Fibroblast of pulmonary artery (primary cell): ENCODE data around the gene KIF17.

Experiments
- DNase-seq: peaks from one replicate; pipeline ENCODE4 v3.0.0-alpha.2; 2010; ENCODE audit warnings: low read depth
- H3K4me3 ChIP-seq: replicated peaks from 2 replicates; pipeline ENCODE4 v1.5.1; 2011; ENCODE audit warnings: low read depth, mild to moderate bottlenecking, control low read depth, low read length, moderate library complexity
- CTCF ChIP-seq: IDR thresholded peaks from 2 replicates; pipeline ENCODE4 v1.5.1; 2011; ENCODE audit warnings: mild to moderate bottlenecking, control low read depth, low read length, inconsistent platforms; ENCODE audit errors: missing control alignments

KIF17 gene

GRCh38 chr1:20698195-20698910 is 19.5 kb downstream of the KIF17 start:
- no peak overlapping the region for H3K4me3 ChIP-seq
- TF ChIP-seq CTCF = no peak
- DNase-seq = peak; percentile 43

GRCh38 chr1:20697563-20697962 is 20.2 kb downstream of the KIF17 start:
- no peak for TF ChIP-seq CTCF
- no peak overlapping the region for H3K4me3 ChIP-seq
- DNase-seq = no peak

- H3K4me3 ChIP-seq = peak overlapping the region; percentile 52
- DNase-seq = peak; percentile 95
- TF ChIP-seq CTCF = peak; percentile 81
Observed at GRCh38 chr1:20696397-20697333, 21.1 kb downstream of the KIF17 start.

GRCh38 chr1:20695515-20695914 is 22.3 kb downstream of the KIF17 start:
- TF ChIP-seq CTCF = no peak
- no peak for DNase-seq
- H3K4me3 ChIP-seq = no peak overlapping the region

GRCh38 chr1:20693623-20694022 is 24.2 kb downstream of the KIF17 start:
- no peak for DNase-seq
- TF ChIP-seq CTCF = no peak
- H3K4me3 ChIP-seq = no peak overlapping the region

GRCh38 chr1:20691872-20692271 is 25.9 kb downstream of the KIF17 start:
- no peak for TF ChIP-seq CTCF
- no peak overlapping the region for H3K4me3 ChIP-seq
- DNase-seq = no peak
